HG03103 (cell line): ENCODE results near the gene WDR43.
"Not testable (repeated sequence)": the region's sequence is repeated elsewhere in the genome, so short reads cannot be mapped to it uniquely, and the experiment has no call there.

ENCODE experiments used
- ATAC-seq: cut with Tn5 transposase; IDR thresholded peaks from one replicate; pipeline ENCODE4 v1.9.1; 2021; ENCODE audit warnings: low read depth; ENCODE audit not compliant: unreplicated experiment

The WDR43 gene

GRCh38 chr2:28958689-28959088 lies 64.2 kb downstream of the WDR43 start:
- ATAC-seq = no peak

DNA sequence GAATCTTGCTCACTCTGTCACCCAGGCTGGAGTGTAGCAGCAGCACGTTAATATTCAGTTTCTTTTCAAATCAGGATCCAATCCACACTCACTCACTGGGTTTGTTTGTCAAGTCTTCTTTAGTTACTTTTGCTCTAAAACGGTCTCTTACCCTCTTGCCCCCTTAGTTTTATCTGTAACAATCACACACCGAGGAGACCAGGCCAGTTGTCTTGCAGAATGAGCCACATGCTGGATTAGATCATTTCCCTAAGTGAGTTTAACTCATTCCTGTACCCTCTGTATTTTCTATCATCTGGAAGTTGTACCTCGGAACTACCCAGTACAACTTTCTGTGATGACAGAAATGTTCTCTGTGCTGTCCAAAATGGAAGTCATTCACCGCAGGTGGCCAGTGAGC lies 65.9 kb downstream of the WDR43 start:
- ATAC-seq = no peak

DNA sequence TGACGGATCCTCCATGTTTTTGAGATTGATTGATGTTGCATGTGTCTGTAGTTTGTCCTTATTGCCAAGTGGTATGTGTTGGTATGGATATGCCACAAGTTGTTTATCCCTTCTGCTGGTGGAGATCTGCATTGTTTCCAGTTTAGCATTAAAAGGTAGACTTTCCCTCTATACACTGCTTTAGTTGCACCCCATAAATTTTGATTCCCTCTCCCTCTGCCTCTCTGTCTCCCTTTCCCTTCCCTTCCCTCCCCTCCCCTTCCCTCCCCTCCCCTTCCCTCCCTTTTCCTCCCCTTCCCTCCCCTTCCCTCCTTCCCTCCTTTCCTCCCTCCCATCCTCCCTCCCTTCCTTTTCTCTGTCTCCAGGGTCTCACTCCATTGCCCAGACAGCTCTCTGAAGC lies 68.0 kb downstream of the WDR43 start:
- no peak for ATAC-seq

DNA sequence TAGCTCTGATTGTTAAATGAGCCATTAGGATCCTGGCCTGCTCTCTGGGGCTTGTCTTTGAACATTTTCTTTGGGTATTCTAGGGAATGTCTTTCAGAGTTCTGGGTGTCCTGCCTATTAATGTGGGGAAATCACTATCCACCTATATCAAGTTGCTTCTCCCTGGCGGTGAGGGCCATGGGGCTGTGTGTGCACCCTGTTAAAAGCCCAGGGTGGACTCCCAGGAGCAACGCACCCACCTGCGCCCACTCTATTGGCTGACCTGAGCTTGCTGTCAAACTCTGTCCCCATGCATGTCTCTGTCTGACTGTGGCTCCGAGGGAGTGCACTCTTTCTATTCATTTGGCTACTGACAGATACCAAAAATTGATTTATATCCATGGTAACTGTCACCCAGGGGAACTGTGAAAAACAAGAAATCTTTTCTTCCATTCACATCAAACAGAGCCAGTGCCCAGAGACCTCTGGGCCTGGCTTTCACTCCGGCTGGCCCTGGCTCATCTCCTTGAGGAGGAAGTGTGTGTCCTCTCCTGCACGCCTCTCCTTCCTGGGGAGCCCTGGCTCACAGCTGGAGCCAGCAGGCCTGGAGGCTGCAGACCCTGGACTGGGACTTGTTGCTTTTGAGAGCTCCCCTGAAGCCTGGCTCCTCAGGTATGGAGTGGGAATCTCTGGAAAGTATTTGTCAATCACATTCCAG lies 76.1 kb downstream of the WDR43 start:
- no peak for ATAC-seq

DNA sequence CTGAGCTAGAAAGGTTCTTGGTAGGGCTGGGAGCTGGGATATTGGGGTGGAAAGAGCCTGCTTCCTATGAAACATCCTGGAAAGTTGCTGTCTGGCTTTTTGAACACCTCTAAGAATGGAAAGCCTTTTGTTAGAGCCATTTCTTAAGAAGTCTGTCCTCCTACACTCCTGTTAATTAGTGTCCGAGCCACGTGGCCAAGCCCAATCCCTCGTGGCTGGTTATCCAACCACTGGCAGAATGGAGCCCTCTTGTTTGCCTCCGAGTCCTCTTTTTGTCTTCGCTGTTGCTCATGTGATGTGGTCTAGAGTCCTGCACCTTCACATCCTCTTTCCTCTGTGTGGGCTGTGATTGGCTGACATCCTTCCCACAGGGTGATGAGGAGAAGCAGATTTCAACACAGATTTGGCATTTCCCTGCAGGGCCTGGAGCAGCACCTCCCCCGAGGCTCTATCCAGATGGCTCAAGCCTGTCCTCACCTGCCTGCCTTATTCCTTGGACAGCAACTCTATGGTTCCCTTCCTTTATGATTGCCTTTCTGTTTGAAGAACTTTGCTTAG lies 78.4 kb downstream of the WDR43 start:
- ATAC-seq = no peak

GRCh38 chr2:28974252-28974651 lies 79.8 kb downstream of the WDR43 start:
- ATAC-seq = no peak

DNA sequence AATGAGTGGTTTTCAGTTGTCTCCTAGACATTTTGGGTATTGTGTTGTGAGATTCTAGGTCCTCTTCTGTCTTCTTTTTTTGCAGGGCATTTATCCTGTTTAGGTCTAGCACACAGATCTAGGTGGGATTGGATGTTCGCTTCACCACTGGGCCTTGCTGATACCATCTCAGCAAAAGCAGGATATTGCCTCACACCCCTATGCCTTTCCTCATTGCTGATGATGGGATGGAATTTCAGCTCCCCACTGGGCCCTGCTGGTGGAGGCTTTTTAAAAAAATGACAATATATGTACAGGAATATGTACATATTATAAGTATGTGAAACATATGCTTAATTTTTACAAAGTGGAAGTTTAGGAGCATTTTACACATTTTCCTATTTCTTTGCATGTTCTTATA lies 81.2 kb downstream of the WDR43 start:
- no peak for ATAC-seq

- ATAC-seq = no peak
Measured at GRCh38 chr2:28976584-28976983, 82.1 kb downstream of the WDR43 start.

DNA sequence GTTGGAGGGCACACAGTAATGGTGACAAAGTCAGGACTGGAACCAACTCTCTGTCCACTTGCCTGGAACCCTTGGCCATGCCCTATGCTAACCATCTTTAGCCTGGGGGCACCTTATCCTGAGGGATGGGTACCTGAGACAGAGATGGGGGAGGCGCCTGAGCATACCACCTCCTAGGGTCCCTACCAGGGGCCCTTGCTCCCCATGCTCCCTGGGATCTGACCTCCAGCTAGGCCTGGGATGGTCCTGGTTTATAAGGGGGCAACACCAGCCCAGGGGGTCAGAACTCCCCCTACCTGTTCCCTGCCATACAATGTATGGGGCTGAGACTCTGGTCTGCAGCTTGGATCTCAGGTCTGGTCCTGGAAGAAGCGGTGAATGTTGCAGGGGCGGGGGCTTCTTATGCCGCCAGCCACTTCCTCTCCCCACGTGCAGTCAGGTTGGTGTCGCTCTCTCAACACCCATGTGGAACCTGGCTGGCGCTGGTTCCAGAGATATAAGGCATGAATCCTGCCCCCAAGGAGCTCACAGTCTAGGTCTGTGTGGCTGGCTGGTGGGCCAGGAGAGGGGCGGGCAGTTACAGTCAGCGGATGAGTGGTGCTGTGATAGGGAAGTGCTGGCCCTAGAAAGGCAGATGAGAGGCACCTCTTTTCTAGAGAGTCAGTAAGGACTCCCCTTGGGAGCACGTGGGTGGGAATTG lies 82.9 kb downstream of the WDR43 start:
- no peak for ATAC-seq

GRCh38 chr2:28978001-28978400 lies 83.5 kb downstream of the WDR43 start:
- ATAC-seq = not testable (repeated sequence)

GRCh38 chr2:28978606-28979005 lies 84.1 kb downstream of the WDR43 start:
- no peak for ATAC-seq

GRCh38 chr2:28979041-28979440 lies 84.6 kb downstream of the WDR43 start:
- no peak for ATAC-seq

DNA sequence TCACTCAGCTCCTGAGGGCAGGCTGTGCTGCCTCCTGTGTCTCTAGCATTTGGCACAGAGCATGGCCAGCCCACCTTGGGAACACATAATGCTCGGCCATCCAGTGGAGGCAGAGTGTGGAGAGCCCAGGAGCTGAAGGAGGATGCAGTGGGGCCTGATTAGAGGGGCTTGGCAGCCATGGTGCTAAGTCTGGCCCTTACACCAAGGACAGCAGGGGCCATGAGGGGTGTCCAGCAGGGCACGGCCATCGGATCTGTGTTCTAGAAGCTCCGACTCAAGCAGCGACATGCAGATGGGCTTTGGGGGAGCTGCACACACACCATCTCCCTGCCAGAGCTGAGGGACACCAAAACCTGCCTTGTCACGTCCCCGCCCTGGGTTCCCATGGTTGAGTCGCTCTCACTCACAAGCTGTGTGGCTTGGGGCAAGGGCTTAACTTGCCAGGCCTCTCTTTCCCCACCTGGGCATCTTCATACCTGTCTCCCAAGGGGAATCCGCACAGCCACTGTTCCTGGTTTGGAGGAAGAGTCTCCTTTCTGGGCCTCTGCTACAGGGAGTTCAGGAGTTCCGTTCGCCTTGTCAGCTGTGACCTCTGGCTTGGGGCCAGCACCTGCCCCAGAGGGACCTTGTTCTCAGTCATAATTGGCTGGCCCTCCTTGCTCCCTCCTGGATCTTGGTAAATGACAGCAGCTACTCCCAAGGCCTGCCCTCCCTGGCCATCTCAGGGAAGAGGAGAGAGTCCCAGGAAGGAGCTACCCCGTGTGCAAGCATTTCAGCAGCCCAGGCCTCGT lies 85.3 kb downstream of the WDR43 start:
- no peak for ATAC-seq

DNA sequence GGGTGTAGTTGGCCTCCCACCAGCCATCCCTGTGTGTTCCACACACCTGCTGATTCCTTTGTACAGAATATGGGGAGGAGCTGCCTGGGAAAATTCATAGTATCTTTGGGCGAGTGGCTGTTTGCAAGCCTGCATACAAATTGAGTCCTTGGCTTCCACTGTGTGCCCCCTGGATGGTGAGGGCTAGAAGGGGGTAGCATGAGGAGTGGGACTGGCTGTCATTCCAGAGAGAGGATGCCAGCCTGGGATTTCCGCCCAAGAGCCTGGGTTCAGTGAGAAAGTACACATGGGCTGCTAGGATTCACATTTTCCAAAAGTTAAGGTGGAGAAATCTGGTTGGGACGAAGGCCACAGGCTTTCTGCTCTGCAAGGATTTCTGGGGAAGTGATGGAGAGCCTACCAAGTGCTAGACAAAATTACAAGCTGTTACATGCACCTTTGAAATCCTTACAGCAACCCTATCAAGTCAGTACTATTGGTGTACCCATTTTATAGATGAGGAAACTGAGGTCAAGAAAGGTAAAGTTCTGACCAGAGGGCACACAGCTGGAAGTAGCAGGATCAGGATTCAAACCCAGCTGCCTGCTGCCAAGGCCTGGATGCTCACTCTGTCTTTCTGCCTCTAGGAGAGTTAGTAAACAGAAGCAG lies 86.0 kb downstream of the WDR43 start:
- ATAC-seq = no peak

DNA sequence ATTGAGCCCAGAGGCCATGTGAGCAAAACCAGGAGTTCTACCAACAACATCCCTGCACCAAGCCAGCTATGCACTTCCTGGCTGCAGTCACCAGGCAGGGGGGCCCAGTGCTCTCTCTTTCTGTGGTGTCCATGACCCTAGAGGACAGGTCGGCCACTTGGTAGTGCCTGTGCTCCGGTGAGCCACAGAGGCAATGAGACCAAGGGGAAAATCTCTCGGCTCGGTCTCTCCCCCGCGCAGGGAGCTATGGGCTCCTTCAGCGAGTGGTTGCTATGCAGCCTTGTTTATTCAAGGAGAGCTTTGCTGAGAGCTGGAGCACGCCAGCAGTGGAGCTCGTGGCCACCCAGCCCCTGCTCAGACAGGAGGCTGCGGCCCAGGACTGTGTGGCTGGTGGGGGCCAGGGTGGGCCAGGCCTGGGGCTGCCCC lies 86.6 kb downstream of the WDR43 start, which contains the start of gene TOGARAM2:
TSS of gene TOGARAM2 (plus strand) at position 283 of the 426 bp plus-strand sequence. CDS start 13,537 bp downstream, outside the sequence.
- no peak for ATAC-seq

DNA sequence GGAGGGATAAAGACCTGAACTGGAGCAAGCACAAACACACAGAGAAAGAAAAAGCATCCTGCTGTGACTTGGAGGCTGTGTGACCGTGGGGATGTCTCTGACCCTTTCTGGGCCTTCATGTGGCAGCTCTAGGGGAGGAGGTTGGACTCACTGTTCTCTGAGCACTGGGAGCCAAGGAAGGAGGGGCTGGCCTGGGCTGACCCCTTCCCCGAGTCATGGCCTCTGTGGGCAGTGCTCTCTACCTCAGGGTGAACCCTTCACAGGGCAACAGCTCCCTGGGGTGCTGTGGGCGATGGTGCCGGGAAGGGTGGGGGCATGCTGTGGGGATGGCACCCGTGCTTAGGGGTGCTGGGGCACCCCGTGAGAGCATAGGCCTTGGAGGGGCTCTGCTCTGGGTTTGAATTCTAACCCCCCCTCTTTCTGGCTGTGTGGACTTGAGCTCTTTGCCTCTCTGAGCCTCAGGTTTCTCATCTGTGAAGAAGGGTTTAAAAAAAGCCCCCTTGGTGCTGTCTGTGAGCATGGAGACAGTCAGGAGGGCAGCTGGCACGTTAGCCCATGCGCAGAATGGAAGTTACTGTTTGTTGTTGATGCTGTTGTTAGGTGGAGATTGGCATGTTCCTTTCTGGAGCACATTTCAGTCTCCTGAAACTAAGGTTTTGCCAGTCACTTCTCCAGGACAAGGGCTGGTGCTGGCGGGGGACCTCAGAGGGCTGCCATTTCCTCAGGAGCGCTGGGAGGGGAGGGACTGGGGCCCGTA lies 87.3 kb downstream of the WDR43 start:
- no peak for ATAC-seq

DNA sequence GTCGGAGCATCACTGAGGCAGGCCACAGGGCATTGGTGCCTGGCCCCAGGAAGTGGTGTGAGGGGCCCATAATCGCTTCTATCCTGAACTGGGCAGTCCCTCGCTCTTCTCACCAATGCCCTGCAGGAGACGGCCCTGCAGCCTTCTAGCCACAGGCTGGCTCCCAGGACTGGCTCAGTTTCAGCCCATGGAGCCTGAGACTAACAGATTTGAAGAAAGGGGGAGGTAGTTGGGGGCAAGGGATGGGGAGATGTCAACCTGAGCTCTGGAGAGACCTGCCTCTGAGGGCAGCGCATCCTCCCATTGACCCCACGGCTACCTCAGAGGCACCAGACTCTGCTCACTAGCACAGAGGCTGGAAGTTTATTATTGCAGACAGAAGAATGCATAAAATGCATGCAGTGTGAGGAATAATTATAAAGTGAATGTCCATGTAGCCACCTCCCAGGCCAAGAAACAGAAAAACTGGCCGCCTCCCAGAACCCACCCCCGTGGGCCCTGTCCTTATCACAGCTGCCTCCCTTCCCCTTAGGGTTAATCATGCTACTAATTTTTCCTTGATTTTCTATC lies 88.0 kb downstream of the WDR43 start:
- ATAC-seq = no peak

GRCh38 chr2:28986429-28986828 lies 92.0 kb downstream of the WDR43 start:
- ATAC-seq = no peak

- ATAC-seq = no peak
Measured at GRCh38 chr2:28989973-28990372, 95.5 kb downstream of the WDR43 start.

DNA sequence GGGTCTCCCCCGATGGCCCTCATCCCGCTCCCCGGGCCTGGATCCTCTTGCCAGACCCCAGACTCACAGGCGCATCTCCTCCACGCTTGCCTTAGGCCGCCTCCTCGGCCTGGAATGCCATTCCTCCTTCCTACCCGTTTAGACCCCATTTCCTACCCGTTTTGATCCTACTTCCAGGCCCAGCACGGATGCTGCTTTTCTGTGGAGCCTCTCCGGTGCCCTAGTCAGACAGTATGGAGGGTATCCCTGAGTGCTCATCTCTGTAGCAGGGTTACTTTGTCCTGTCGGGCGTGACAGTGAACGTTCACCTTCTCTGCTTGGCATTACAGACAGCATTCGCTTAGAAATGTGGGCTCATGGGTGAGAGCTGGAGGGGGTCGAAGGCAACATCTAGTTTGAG lies 96.0 kb downstream of the WDR43 start:
- ATAC-seq = no peak
